ENCODE results near the gene MYMK.
"Not testable (repeated sequence)": the region's sequence is repeated elsewhere in the genome, so short reads cannot be mapped to it uniquely, and the experiment has no call there.

Gene MYMK

DNA sequence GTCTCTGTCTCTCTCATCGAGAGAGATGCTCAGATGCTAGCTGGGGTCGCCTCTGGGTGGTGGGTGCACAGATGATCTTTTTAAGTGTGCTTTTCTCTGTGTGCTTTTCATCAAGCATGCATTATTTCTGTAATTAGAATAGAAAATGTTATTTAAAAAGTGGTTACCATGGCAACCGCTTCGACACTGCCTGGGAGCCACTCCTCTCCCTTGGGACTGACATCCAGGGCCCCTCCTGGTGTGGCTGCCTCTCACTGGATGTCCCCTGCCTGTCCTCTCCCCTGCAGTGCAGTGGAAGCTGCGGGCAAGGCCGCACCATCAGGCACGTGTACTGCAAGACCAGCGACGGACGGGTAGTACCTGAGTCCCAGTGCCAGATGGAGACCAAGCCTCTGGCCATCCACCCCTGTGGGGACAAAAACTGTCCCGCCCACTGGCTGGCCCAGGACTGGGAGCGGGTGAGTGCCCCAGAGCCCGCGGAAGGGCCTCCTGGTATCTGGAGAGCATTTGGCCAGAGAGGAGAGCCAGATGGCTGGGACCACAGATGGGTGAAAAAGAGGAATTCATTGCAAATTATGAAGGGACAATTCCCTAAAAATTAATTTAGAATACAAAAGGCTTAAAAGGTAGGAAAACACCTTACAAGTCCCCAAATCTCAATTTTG is 44.5 kb upstream of the MYMK start:
- no peaks in the 10 kb centered on the region for H3K9me3 ChIP-seq (ENCODE audit: low read depth, low read length)
- no peak overlapping the region for H3K9ac ChIP-seq (ENCODE audit: insufficient read length)
- H3K36me3 ChIP-seq (ENCODE audit: insufficient read depth, low read length) = no peaks in the 10 kb centered on the region
- no peak overlapping the region for H3K4me3 ChIP-seq
- H3K27ac ChIP-seq = no peak overlapping the region
- DNase-seq (ENCODE audit: low read depth, low spot score) = no peak
- TF ChIP-seq POLR2AphosphoS5 (IDR thresholded peaks at IDR 0.05; ENCODE audit: borderline replicate concordance, low read depth, low read length) (no peak), FOXP2 (optimal IDR thresholded peaks at IDR 0.05; ENCODE audit: control extremely low read depth, extremely low read length, insufficient read depth) (no peak), EZH2 (IDR thresholded peaks at IDR 0.05) (no peak)

GRCh38 chr9:133568186-133568585 is 43.4 kb upstream of the MYMK start:
- Histone ChIP-seq H3K36me3 (ENCODE audit: insufficient read depth, low read length) (no peaks in the 10 kb centered on the region), H3K4me3 (no peak overlapping the region), H3K9ac (ENCODE audit: insufficient read length) (no peak overlapping the region), H3K9me3 (ENCODE audit: low read depth, low read length) (no peaks in the 10 kb centered on the region), H3K27ac (no peak overlapping the region)
- DNase-seq (ENCODE audit: low read depth, low spot score) = no peak
- no peak for TF ChIP-seq POLR2AphosphoS5 (IDR thresholded peaks at IDR 0.05; ENCODE audit: borderline replicate concordance, low read depth, low read length)
- TF ChIP-seq FOXP2 (optimal IDR thresholded peaks at IDR 0.05; ENCODE audit: control extremely low read depth, extremely low read length, insufficient read depth) = no peak
- no peak for TF ChIP-seq EZH2 (IDR thresholded peaks at IDR 0.05)

GRCh38 chr9:133566817-133567216 is 42.1 kb upstream of the MYMK start:
- no peak overlapping the region for H3K4me3 ChIP-seq
- no peak overlapping the region for H3K9ac ChIP-seq (ENCODE audit: insufficient read length)
- no peak for TF ChIP-seq EZH2 (IDR thresholded peaks at IDR 0.05)
- no peak for TF ChIP-seq FOXP2 (optimal IDR thresholded peaks at IDR 0.05; ENCODE audit: control extremely low read depth, extremely low read length, insufficient read depth)
- no peak for TF ChIP-seq POLR2AphosphoS5 (IDR thresholded peaks at IDR 0.05; ENCODE audit: borderline replicate concordance, low read depth, low read length)
- no peaks in the 10 kb centered on the region for H3K9me3 ChIP-seq (ENCODE audit: low read depth, low read length)
- no peak overlapping the region for H3K27ac ChIP-seq
- DNase-seq (ENCODE audit: low read depth, low spot score) = no peak
- H3K36me3 ChIP-seq (ENCODE audit: insufficient read depth, low read length) = no peaks in the 10 kb centered on the region

GRCh38 chr9:133566382-133566781 is 41.6 kb upstream of the MYMK start:
- TF ChIP-seq EZH2 (IDR thresholded peaks at IDR 0.05) (no peak), FOXP2 (optimal IDR thresholded peaks at IDR 0.05; ENCODE audit: control extremely low read depth, extremely low read length, insufficient read depth) (no peak), POLR2AphosphoS5 (IDR thresholded peaks at IDR 0.05; ENCODE audit: borderline replicate concordance, low read depth, low read length) (no peak)
- Histone ChIP-seq H3K36me3 (ENCODE audit: insufficient read depth, low read length) (no peaks in the 10 kb centered on the region), H3K27ac (no peak overlapping the region), H3K9ac (ENCODE audit: insufficient read length) (no peak overlapping the region), H3K9me3 (ENCODE audit: low read depth, low read length) (no peaks in the 10 kb centered on the region), H3K4me3 (no peak overlapping the region)
- no peak for DNase-seq (ENCODE audit: low read depth, low spot score)

GRCh38 chr9:133564451-133565116 is 39.8 kb upstream of the MYMK start:
- no peak overlapping the region for H3K27ac ChIP-seq
- DNase-seq (ENCODE audit: low read depth, low spot score) = no peak
- no peak for TF ChIP-seq POLR2AphosphoS5 (IDR thresholded peaks at IDR 0.05; ENCODE audit: borderline replicate concordance, low read depth, low read length)
- TF ChIP-seq EZH2 (IDR thresholded peaks at IDR 0.05) = no peak
- no peak for TF ChIP-seq FOXP2 (optimal IDR thresholded peaks at IDR 0.05; ENCODE audit: control extremely low read depth, extremely low read length, insufficient read depth)
- no peaks in the 10 kb centered on the region for H3K36me3 ChIP-seq (ENCODE audit: insufficient read depth, low read length)
- no peaks in the 10 kb centered on the region for H3K9me3 ChIP-seq (ENCODE audit: low read depth, low read length)
- H3K9ac ChIP-seq (ENCODE audit: insufficient read length) = no peak overlapping the region
- no peak overlapping the region for H3K4me3 ChIP-seq

- H3K36me3 ChIP-seq (ENCODE audit: insufficient read depth, low read length); H3K27ac ChIP-seq; DNase-seq (ENCODE audit: low read depth, low spot score); H3K9me3 ChIP-seq (ENCODE audit: low read depth, low read length); H3K9ac ChIP-seq (ENCODE audit: insufficient read length); H3K4me3 ChIP-seq: not testable (repeated sequence)
These were observed 39.1 kb upstream of the MYMK start for GRCh38 chr9:133563814-133564213.

DNA sequence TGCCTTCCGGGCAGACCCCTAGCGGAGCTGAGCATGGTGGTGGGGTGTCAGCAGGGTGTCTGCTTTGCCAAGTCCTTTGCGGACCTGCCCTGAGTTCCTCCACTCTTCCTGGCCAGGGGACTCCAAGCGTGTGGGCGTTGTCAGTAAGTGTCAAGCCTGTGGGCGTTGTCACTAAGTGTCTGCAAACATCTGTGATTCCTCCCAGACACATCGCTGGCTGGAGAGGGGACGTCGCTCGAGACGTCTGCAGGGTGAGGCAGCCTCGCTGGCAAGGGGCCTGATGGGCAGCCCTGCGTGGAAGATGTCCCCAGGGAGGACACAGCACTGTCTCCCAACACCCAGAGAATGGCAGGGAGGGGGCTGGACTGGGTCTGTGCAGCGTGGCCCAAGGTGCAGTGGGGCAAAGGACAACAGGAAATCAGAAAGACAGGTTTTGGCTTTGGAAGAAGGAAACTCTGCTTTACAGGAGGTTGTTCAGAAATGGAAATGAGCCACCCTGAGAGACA is 38.6 kb upstream of the MYMK start:
- TF ChIP-seq FOXP2 (optimal IDR thresholded peaks at IDR 0.05; ENCODE audit: control extremely low read depth, extremely low read length, insufficient read depth) (no peak), POLR2AphosphoS5 (IDR thresholded peaks at IDR 0.05; ENCODE audit: borderline replicate concordance, low read depth, low read length) (no peak), EZH2 (IDR thresholded peaks at IDR 0.05) (no peak)
- H3K36me3 ChIP-seq (ENCODE audit: insufficient read depth, low read length) = no peaks in the 10 kb centered on the region
- H3K4me3 ChIP-seq = no peak overlapping the region
- H3K9me3 ChIP-seq (ENCODE audit: low read depth, low read length) = no peaks in the 10 kb centered on the region
- no peak overlapping the region for H3K9ac ChIP-seq (ENCODE audit: insufficient read length)
- H3K27ac ChIP-seq = no peak overlapping the region
- no peak for DNase-seq (ENCODE audit: low read depth, low spot score)

GRCh38 chr9:133562611-133563290 is 38.0 kb upstream of the MYMK start:
- no peak overlapping the region for H3K27ac ChIP-seq
- H3K4me3 ChIP-seq = no peak overlapping the region
- H3K9ac ChIP-seq (ENCODE audit: insufficient read length) = no peak overlapping the region

More at GRCh38 chr9:133562611-133563290, 38.0 kb upstream of the MYMK start:
- no peaks in the 10 kb centered on the region for H3K9me3 ChIP-seq (ENCODE audit: low read depth, low read length)
- H3K36me3 ChIP-seq (ENCODE audit: insufficient read depth, low read length) = no peaks in the 10 kb centered on the region
- no peak for TF ChIP-seq POLR2AphosphoS5 (IDR thresholded peaks at IDR 0.05; ENCODE audit: borderline replicate concordance, low read depth, low read length)
- TF ChIP-seq FOXP2 (optimal IDR thresholded peaks at IDR 0.05; ENCODE audit: control extremely low read depth, extremely low read length, insufficient read depth) = no peak
- TF ChIP-seq EZH2 (IDR thresholded peaks at IDR 0.05) = no peak
- no peak for DNase-seq (ENCODE audit: low read depth, low spot score)

All from SK-N-MC (cell line).